ENCODE measurements around the gene KRTAP12-1. TPM values are rescaled to one million over a fixed set of nuclear protein-coding genes. Genes with fewer than 3 reads are reported as not detected.

KRTAP12-1 gene, protein sequence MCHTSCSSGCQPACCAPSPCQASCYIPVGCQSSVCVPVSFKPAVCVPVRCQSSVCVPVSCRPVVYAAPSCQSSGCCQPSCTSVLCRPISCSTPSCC
- not detected for total RNA-seq

DNA sequence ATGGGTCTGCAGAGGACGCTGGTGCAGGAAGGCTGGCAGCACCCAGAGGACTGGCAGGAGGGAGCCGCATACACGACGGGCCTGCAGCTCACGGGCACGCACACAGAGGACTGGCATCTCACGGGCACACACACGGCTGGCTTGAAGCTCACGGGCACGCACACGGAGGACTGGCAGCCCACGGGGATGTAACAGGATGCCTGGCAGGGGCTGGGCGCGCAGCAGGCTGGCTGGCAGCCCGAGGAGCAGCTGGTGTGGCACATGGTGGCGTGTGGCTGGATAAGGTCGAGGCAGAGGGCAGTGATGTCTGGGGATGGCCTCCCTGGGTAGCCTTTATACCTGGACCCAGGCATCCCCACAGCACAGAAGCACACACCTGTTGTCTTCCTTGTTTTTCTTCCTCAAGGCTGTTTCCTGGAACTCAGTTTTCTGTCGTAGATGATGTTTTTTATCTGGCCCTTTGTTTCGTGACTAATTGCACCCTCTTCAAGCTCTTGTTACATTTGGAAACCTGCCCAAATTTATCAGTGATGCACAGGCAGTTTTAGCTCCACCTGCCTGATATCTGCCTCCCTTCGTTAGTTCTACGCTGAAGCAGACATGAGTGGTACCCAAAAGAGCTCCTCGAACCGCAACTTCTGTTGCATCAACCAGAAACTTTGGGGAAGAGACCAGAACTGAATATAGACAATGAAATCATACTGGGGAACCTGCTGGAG lies at the start of gene KRTAP12-1:
TSS of gene KRTAP12-1 (minus strand) at position 303 of the 719 bp plus-strand sequence. CDS start at position 263, 40 bp downstream.
- intact Hi-C loops (cut with DNase I, micrococcal nuclease), result no loop called here
- CTCF ChIA-PET, result no interaction called here
- DNase-seq (no peak), ATAC-seq (no peak)
- Mint-ChIP-seq H3K4me1 (peaks cover 7% of the 10 kb centered on the region), H3K36me3 (ENCODE audit: low read depth) (no peaks in the 10 kb centered on the region), H3K9me3 (ENCODE audit: low read depth) (no peaks in the 10 kb centered on the region), H3K27me3 (peaks cover 9% of the 10 kb centered on the region), H3K4me3 (no peak within 1 kb of the TSS), H3K27ac (no peak within 1 kb of the TSS)
- POLR2A ChIA-PET, result no interaction called here

DNA sequence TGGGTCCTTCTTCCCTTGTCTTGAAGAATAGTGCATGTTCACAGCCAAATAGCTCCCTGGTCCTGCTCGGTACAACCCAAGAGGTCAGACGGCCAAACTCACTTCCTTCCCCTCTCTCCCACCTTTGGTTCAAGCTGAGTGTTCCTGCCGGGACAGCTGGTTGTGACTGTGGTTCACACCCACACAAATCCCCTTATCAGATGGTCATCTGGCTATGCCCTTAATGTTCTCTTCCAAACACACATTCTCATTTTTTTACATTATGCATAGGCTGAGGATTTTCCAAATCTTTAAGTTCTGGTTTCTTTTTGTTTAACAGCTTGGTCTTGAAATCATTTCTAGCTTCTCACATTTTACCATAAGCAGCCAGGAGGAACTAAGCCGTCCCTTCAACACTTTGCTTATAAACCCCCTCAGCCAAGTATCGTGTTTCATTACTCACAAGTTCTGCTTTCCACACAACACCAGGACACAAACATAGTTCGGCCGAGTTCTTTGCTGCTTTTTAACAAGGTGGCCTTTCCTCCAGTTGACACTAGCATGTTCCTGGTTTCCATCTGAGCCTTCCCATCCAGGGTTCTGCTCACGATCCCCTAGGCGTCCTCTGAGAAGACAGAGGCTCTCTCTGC lies 49.1 kb upstream of the KRTAP12-1 start:
- ATAC-seq (no peak), DNase-seq (no peak)
- intact Hi-C loops (cut with DNase I, micrococcal nuclease), result no loop called here
- POLR2A ChIA-PET, result no interaction called here
- peaks cover 5% of the 10 kb centered on the region for H3K27me3 Mint-ChIP-seq
- CTCF ChIA-PET, result interaction anchor here (0.7 to 1.0 kb wide), 2 partner anchors 221 to 793 kb away, joined by 3 to 4 read pairs; no protein-coding TSS in a partner anchor
- H3K4me3 Mint-ChIP-seq, result no peak overlapping the region
- H3K27ac Mint-ChIP-seq, result no peak overlapping the region
- no peaks in the 10 kb centered on the region for H3K4me1 Mint-ChIP-seq
- no peaks in the 10 kb centered on the region for H3K36me3 Mint-ChIP-seq (ENCODE audit: low read depth)
- H3K9me3 Mint-ChIP-seq (ENCODE audit: low read depth), result no peaks in the 10 kb centered on the region

DNA sequence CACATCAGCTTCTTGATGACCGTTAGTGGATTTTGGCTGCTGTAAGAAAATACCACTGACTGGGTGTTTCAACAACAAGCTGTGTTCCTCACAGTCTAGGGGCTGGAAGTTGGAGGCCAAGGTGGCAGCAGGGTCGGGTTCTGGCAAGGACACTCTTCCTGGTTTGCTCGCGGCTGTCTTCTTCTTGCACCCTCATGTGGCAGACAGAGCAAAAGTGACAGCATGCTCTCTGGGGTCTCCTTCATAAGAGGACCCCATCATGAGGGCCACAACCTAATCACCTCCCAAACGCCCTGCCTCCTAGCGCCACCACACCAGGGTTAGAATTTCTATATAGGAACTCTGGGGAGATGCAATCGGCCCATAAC lies 48.0 kb upstream of the KRTAP12-1 start:
- H3K36me3 Mint-ChIP-seq (ENCODE audit: low read depth), result no peaks in the 10 kb centered on the region
- ChIA-PET POLR2A (no interaction called here), CTCF (no interaction called here)
- peaks cover 10% of the 10 kb centered on the region for H3K27me3 Mint-ChIP-seq
- no peak for ATAC-seq
- no peak overlapping the region for H3K4me3 Mint-ChIP-seq
- no peak for DNase-seq
- no peak overlapping the region for H3K27ac Mint-ChIP-seq
- H3K4me1 Mint-ChIP-seq, result no peaks in the 10 kb centered on the region
- no peaks in the 10 kb centered on the region for H3K9me3 Mint-ChIP-seq (ENCODE audit: low read depth)
- intact Hi-C loops (cut with DNase I, micrococcal nuclease), result no loop called here

DNA sequence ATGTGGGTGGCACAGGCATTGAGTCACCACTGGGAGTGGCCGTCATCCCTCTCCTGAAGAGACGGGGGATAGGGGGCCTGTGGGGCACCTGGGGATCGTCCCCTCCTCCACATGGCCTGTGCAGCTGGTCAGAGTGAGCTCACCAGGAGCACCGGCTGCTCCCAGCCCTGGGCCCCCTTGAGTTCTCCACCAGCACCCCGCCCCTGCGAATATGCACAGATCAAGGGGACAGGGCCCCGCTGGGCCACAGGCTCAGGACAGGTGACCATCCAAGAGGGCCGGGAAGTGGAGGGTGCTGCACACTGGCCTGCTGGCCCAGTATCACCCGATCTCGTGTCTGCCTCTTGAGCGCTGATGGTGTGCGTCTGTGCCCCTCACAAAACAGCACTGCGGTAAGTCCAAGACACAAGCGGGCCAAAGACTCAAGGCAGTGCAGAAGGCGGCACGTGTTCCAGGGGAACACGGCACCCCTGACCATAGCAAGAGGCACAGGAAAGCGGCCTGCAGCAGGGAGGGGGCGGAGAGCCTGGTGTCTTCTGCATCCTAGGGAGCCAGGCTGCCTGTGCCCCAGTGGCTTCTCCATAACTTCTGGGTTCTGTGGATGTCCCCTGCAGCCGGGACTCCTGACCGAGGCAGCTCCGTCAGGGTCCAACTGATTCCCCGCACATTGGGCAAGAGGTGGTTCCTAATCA lies 47.5 kb upstream of the KRTAP12-1 start:
- POLR2A ChIA-PET, result no interaction called here

DNA sequence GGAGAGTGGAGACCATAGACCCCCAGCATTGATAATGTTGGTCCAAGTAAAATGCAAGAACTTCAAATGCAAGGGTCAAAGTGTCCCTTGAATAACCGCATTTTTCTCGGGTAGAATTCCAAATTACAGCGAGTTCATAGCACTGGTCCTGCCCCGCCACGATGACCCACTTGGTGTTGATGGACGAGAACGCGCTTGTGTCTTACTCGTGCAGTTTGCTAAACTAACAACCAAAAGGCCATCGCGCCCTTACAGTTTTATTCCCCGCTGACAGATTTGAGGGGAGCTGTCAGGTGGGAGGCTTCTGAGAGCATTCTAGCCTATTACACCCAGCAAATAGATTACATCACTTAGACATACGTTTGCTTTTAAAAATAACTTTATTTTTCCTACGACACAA lies 46.8 kb upstream of the KRTAP12-1 start:
- no peaks in the 10 kb centered on the region for H3K9me3 Mint-ChIP-seq (ENCODE audit: low read depth)
- H3K4me3 Mint-ChIP-seq, result no peak overlapping the region
- intact Hi-C loops (cut with DNase I, micrococcal nuclease), result no loop called here
- H3K27me3 Mint-ChIP-seq, result peaks cover 17% of the 10 kb centered on the region
- DNase-seq (no peak), ATAC-seq (no peak)
- POLR2A ChIA-PET, result no interaction called here
- no peak overlapping the region for H3K27ac Mint-ChIP-seq
- H3K4me1 Mint-ChIP-seq, result peaks cover 3% of the 10 kb centered on the region
- CTCF ChIA-PET, result no interaction called here
- no peaks in the 10 kb centered on the region for H3K36me3 Mint-ChIP-seq (ENCODE audit: low read depth)

More for the DNA sequence above, 47.5 kb upstream of the KRTAP12-1 start:
- Mint-ChIP-seq H3K9me3 (ENCODE audit: low read depth) (no peaks in the 10 kb centered on the region), H3K4me3 (no peak overlapping the region), H3K27me3 (peaks cover 13% of the 10 kb centered on the region), H3K27ac (no peak overlapping the region), H3K36me3 (ENCODE audit: low read depth) (no peaks in the 10 kb centered on the region), H3K4me1 (no peaks in the 10 kb centered on the region)
- intact Hi-C loops (cut with DNase I, micrococcal nuclease), result no loop called here
- CTCF ChIA-PET, result no interaction called here
- DNase-seq, result no peak
- no peak for ATAC-seq

DNA sequence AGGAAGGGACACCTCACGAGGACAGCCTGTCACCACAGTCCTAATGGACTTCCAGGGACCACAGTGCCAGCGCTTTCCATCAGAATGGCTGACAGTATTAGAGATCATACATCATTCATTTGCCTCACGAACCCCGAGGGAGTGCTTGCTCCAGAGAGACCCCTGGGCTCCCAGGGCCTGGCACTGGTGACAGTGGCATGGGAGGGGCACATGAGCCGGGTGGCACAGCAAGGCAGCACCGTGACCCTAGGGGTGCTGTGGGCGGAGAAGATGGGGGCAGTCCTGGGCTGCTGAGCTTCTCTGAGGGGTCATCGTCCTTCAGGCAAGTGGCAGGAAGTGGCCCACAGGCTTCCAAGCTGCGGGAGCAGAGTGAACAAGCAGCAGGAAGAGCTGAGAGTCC lies 45.8 kb upstream of the KRTAP12-1 start:
- ATAC-seq (no peak), DNase-seq (no peak)
- intact Hi-C loops (cut with DNase I, micrococcal nuclease), result no loop called here
- ChIA-PET POLR2A (no interaction called here), CTCF (no interaction called here)
- Mint-ChIP-seq H3K36me3 (ENCODE audit: low read depth) (no peaks in the 10 kb centered on the region), H3K4me3 (no peak overlapping the region), H3K27ac (no peak overlapping the region), H3K27me3 (peaks cover 22% of the 10 kb centered on the region), H3K4me1 (peaks cover 8% of the 10 kb centered on the region), H3K9me3 (ENCODE audit: low read depth) (no peaks in the 10 kb centered on the region)

DNA sequence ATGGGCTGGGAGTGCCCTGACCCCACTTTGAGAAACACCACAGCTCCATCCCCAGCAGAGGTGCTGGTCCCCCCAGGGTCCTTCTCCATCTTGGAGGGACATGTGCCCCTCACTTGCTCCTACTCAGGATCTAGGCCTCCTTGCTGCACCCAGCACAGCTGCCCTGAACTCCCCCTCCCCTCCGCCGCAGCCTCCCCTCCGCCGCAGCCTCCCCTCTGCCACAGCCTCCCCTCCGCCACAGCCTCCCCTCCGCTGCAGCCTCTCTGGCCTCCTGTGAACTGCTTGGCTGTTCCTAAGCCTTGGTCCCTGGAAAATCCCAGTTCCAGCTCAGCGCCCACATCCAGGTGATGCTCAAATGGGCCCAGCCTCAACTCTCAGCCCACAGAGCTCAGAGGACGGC lies 45.4 kb upstream of the KRTAP12-1 start:
- CTCF ChIA-PET, result no interaction called here
- H3K36me3 Mint-ChIP-seq (ENCODE audit: low read depth), result no peaks in the 10 kb centered on the region
- peaks cover 8% of the 10 kb centered on the region for H3K4me1 Mint-ChIP-seq
- DNase-seq, result no peak
- ATAC-seq, result no peak
- POLR2A ChIA-PET, result no interaction called here
- no peak overlapping the region for H3K27ac Mint-ChIP-seq
- H3K27me3 Mint-ChIP-seq, result peaks cover 26% of the 10 kb centered on the region
- intact Hi-C loops (cut with DNase I, micrococcal nuclease), result no loop called here
- no peak overlapping the region for H3K4me3 Mint-ChIP-seq
- H3K9me3 Mint-ChIP-seq (ENCODE audit: low read depth), result no peaks in the 10 kb centered on the region

DNA sequence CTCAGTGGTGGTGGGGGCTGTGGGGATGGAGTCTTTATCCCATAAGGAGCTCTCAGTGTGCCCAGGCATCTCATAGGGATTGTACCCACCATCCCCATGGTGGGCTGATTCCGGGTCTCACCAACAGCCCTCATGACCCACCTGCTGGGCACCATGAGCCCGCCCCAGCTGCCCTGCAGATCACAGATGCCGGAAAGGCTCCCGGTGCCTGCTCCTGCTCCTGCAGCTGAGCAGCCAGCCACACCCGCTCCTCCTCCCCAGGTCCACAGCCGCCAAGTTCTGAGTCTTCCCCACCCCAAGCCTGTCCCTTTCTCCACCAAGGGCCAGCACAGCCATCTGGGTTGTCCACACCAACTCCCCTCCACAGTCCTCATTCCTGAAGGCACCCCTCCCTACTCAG lies 44.9 kb upstream of the KRTAP12-1 start:
- POLR2A ChIA-PET, result no interaction called here
- Mint-ChIP-seq H3K9me3 (ENCODE audit: low read depth) (no peaks in the 10 kb centered on the region), H3K27me3 (peaks cover 26% of the 10 kb centered on the region), H3K4me3 (no peak overlapping the region), H3K36me3 (ENCODE audit: low read depth) (no peaks in the 10 kb centered on the region), H3K27ac (no peak overlapping the region), H3K4me1 (peaks cover 8% of the 10 kb centered on the region)
- CTCF ChIA-PET, result interaction anchor here (0.8 kb wide), 1 partner anchor 34 kb away, joined by 3 read pairs; no protein-coding TSS in a partner anchor
- intact Hi-C loops (cut with DNase I, micrococcal nuclease), result no loop called here
- no peak for DNase-seq
- ATAC-seq, result no peak

DNA sequence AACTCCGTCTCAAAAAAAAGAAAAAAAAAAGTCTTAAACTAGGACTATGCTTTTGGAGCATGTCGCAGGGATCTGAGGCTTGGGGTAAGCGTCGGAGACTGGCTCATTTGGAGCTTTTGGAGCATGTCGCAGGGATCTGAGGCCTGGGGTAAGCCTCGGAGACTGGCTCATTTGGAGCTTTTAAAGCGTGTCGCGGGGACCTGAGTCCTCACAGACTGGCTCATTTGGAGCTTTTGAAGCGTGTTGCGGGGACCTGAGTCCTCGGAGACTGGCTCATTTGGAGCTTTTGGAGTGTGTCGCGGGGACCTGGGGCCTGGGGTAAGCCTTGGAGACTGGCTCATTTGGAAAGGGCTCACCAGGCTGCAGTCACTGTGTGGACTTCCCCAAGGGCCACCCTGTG lies 43.0 kb upstream of the KRTAP12-1 start:
- ChIA-PET POLR2A (no interaction called here), CTCF (no interaction called here)
- H3K4me1 Mint-ChIP-seq, result peaks cover 8% of the 10 kb centered on the region
- no peak overlapping the region for H3K4me3 Mint-ChIP-seq
- H3K36me3 Mint-ChIP-seq (ENCODE audit: low read depth), result no peaks in the 10 kb centered on the region
- intact Hi-C loops (cut with DNase I, micrococcal nuclease), result no loop called here
- H3K9me3 Mint-ChIP-seq (ENCODE audit: low read depth), result no peaks in the 10 kb centered on the region
- H3K27me3 Mint-ChIP-seq, result peaks cover 31% of the 10 kb centered on the region
- no peak overlapping the region for H3K27ac Mint-ChIP-seq
- DNase-seq, result no peak
- no peak for ATAC-seq

DNA sequence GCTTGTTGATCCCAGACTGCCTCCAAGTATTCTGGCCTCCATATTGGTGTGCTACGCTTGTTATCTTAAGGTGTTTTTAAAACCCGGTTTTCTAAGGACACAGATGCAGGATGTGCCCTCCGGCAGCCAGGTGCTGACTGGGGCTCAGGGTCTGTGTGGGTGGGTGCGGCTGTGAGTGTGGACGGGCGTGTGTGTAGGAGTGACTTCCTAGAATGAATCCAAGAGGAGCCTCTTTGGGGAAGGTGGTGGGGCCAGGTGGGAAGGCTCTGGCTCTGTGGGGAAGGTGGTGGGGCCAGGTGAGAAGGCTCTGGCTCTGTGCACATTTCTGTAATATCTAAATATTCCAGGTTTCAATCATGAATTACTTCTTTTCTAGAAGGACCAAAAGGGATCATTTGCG lies 42.2 kb upstream of the KRTAP12-1 start:
- no peaks in the 10 kb centered on the region for H3K9me3 Mint-ChIP-seq (ENCODE audit: low read depth)
- ChIA-PET CTCF (no interaction called here), POLR2A (no interaction called here)
- intact Hi-C loops (cut with DNase I, micrococcal nuclease), result no loop called here
- no peaks in the 10 kb centered on the region for H3K36me3 Mint-ChIP-seq (ENCODE audit: low read depth)
- H3K27ac Mint-ChIP-seq, result no peak overlapping the region
- H3K4me1 Mint-ChIP-seq, result peaks cover 8% of the 10 kb centered on the region
- ATAC-seq (no peak), DNase-seq (no peak)
- H3K4me3 Mint-ChIP-seq, result no peak overlapping the region
- H3K27me3 Mint-ChIP-seq, result peaks cover 35% of the 10 kb centered on the region

DNA sequence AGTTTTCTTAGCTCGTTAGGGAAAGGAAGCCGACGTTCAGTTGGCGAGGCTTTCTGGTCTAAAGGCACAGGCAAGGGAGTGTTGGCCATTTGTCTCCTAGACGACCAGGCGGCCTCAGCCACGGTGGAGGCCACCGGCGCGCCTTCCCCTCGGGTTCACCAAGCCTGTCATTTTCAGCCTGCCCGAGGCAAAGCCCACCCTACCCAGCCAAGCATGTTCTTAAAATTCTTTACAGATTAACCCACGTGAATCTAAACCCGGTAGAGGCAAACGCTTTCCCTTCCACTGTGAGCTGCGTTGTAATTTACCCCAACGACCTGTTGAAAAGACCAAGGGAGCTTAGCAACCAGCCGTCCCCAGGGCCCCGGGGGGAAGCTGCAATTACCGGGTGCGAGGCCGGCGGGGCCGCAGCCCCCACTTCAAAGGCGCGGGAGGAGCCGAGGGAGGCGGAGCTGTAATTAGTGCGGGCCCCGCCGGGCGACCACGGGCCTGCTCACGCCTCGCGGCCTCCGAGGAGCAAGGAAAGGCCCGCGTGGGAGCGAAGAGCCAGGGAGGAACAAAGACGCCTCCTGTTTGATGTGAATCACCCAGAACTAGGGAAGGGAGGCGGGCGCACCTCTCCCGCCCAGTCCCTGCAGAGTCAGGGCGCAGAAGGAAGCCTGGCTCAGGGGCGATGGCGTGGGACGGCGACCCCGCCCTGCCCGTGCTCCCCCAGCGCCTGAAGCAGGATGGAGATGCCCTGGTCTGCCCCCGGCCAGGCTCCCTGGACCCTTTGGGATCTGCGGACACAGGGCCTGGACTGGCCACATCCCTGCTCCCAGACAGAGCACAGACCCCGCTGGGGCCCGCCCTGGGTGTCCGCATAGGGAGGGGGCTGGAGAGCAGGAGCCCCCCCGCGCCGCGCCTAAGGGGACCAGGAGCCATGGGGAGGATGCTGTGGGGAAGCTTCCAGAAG lies 41.5 kb upstream of the KRTAP12-1 start:
- ATAC-seq (peak; percentile 33), DNase-seq (peak; percentile 27)
- Mint-ChIP-seq H3K27me3 (peaks cover 39% of the 10 kb centered on the region), H3K4me3 (no peak overlapping the region), H3K4me1 (peaks cover 8% of the 10 kb centered on the region), H3K36me3 (ENCODE audit: low read depth) (no peaks in the 10 kb centered on the region), H3K9me3 (ENCODE audit: low read depth) (no peaks in the 10 kb centered on the region), H3K27ac (no peak overlapping the region)
- ChIA-PET CTCF (interaction anchor here (0.5 kb wide), 1 partner anchor 122 kb away, joined by 3 read pairs; no protein-coding TSS in a partner anchor), POLR2A (no interaction called here)
- intact Hi-C loops (cut with DNase I, micrococcal nuclease), result no loop called here

Data from activated CD4-positive, alpha-beta T cell treated with anti-CD3 and anti-CD28 coated beads for 36 hours (primary cell).